Neural progenitor cell (in vitro differentiated cells): ENCODE results near the gene PDLIM4.

ENCODE experiments used
- CTCF ChIP-seq: fragments of 200-600 bp; sonication (generic); IDR thresholded peaks from 2 replicates; pipeline ENCODE4 v1.5.1; 2017; ENCODE audit warnings: antibody characterized with exemption, mild to moderate bottlenecking
- EZH2 ChIP-seq: fragments of 200-600 bp; sonication (generic); IDR thresholded peaks from 2 replicates; pipeline ENCODE4 v1.6.1; 2017; ENCODE audit warnings: antibody characterized with exemption, mild to moderate bottlenecking, moderate library complexity

- TF ChIP-seq CTCF (peak; percentile 89), EZH2 (no peak)
These were observed 15.1 kb downstream of the PDLIM4 start for GRCh38 chr5:132272311-132273210.
